GM12891 (cell line): ENCODE measurements around the gene ITGA8.

ENCODE experiments used
- POLR2A ChIP-seq: IDR thresholded peaks from 2 replicates; pipeline ENCODE4 v1.6.1; 2011; ENCODE audit warnings: low read depth, low read length, control low read depth
- POLR2AphosphoS5 ChIP-seq: IDR thresholded peaks from 2 replicates; pipeline ENCODE4 v1.6.1; 2011; ENCODE audit warnings: low read depth, low read length, control low read depth
- SPI1 ChIP-seq: IDR thresholded peaks from 2 replicates; pipeline ENCODE4 v1.6.1; 2011; ENCODE audit warnings: low read depth, low read length, control low read depth
- TAF1 ChIP-seq: IDR thresholded peaks from 2 replicates; pipeline ENCODE4 v1.6.1; 2011; ENCODE audit warnings: low read depth, low read length, control low read depth

DNA sequence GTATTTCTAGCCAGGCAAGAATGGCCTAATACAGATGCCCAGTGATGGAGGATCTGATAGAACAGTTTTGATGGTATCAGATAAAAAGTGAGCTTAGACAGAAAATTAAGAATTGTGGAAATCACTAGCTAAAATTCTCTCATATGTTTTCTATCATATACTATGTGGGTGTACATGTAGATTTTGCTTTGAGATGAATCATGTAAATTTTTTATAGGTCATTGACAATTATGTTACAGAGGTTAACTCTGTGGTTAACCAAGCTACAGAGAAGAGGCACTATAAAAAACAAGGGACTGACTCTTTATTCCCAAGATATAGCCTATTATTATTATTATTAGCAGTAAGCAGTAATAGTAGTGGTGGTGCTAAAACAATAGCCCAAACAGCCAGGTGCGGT, 156.5 kb downstream of the ITGA8 start:
- TF ChIP-seq POLR2A (no peak), SPI1 (no peak), POLR2AphosphoS5 (no peak), TAF1 (no peak)
